Kidney epithelial cell (primary cell): ENCODE measurements around the gene BGLAP. TPM values are rescaled to one million over a fixed set of nuclear protein-coding genes. Genes with fewer than 3 reads are reported as not detected.

ENCODE experiments used
- DNase-seq: peaks from one replicate; pipeline ENCODE4 v3.0.0-alpha.2; 2010; ENCODE audit warnings: low read depth
- H3K27me3 ChIP-seq: 2 replicates; pipeline ENCODE4 v1.6.0; 2011; ENCODE audit warnings: low read length; ENCODE audit not compliant: control insufficient read depth, insufficient read depth
- H3K36me3 ChIP-seq: 2 replicates; pipeline ENCODE4 v1.5.1; 2011; ENCODE audit warnings: low read length; ENCODE audit not compliant: control insufficient read depth, insufficient read depth
- H3K4me3 ChIP-seq: 2 replicates; pipeline ENCODE4 v1.5.1; 2011; ENCODE audit warnings: low read depth, mild to moderate bottlenecking, control low read depth, low read length
- CTCF ChIP-seq: IDR thresholded peaks from 2 replicates; pipeline ENCODE4 v1.5.1; 2011; ENCODE audit warnings: mild to moderate bottlenecking, moderate library complexity, low read length, control low read depth, inconsistent platforms; ENCODE audit not compliant: insufficient read depth, poor library complexity, severe bottlenecking
- total RNA-seq: library from RNA; depleted of rRNA; stranded (reverse); fragments of >200 nt; gene quantifications from 2 replicates; pipeline ENCODE4 v1.2.3, GENCODE V29; 2015

Gene BGLAP
- total RNA-seq, 1 donor from 2014 or later, result not detected

DNA sequence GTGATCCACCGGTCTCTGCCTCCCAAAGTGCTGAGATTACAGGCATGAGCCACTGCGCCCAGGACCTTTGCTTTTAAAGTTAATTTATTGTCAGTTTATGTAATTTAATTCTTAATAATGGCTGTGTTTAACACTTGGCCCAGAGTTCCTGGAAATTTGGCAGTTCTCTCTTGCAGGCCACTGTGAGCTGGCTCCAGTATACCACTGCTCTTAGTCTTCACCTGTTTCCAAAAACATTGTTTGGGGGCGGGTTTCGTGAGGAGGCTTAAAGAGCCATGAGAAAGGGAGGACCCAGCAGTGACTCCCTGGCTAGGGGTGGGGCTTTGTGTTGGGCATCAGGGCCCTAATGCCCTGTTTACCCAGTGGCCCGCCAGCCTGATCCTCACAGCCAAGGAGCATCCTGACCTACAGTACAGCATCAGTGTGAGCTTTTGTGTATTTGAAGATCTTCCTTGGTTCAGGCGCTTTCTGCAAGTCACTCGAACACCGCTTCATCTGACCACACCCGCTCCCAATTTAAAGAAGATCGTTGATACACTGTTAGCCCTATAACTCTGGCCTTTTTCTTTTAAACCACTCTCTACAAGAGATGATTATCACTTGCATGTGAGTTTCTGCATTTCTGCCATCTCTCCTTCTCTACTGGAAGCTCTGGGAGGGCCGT, 12.0 kb upstream of the BGLAP start:
- no peak for TF ChIP-seq CTCF
- Histone ChIP-seq H3K36me3 (no peaks in the 10 kb centered on the region), H3K27me3 (no peaks in the 10 kb centered on the region), H3K4me3 (no peak overlapping the region)
- no peak for DNase-seq

DNA sequence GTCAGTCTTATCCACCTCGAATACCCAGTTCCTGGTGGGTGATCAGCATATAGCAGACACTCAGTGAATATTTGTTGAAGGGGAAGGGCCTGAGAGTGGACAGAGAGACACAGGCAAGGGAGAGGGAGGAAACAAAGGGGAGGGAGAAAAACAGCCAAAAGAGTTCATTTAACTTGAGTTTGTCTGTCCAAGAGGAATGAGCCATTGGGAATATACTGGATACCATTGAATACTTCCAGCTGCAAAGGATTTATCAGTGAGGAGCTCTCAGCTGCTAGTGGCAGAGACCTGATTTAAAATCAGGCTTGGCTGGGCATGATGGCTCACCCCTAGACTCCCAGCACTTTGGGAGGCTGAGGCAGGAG, 11.5 kb upstream of the BGLAP start:
- no peak for DNase-seq
- no peaks in the 10 kb centered on the region for H3K36me3 ChIP-seq
- H3K27me3 ChIP-seq, result no peaks in the 10 kb centered on the region
- TF ChIP-seq CTCF, result no peak
- H3K4me3 ChIP-seq, result no peak overlapping the region

- no peak for DNase-seq
- Histone ChIP-seq H3K27me3 (no peaks in the 10 kb centered on the region), H3K36me3 (no peaks in the 10 kb centered on the region), H3K4me3 (no peak overlapping the region)
- TF ChIP-seq CTCF, result no peak
These were observed 9.6 kb upstream of the BGLAP start for GRCh38 chr1:156232201-156232894.

DNA sequence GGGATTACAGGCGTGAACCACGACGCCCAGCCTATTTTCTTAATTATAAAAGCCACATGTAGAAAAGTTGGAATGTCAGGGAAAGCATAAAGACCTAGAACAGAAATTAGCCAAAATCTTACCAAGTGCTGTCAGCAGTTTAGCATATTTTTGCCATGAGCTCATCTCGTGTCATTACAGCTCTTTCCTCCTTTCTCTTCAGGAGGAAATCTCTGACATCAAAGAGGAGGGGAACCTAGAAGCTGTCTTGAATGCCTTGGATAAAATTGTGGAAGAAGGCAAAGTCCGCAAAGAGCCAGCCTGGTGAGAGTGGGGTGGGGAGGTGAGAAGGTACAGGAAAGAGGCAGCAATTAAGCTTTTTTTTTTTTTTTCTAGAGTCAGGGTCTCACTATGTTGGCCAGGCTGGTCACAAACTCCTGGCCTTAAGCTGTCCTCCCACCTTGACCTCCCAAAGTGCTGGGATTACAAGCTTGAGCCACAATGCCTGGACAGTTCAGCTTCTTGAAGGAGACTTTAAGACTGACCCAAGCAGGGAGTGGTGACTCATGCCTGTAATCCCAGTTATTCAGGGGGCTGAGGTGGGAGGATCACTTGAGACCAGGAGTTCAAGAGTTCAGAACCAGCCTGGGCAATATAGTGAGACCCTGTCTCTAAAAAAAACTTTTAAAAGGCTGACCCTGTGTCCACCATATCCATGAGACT, 8.4 kb upstream of the BGLAP start:
- no peak for TF ChIP-seq CTCF
- H3K36me3 ChIP-seq, result no peaks in the 10 kb centered on the region
- no peak overlapping the region for H3K4me3 ChIP-seq
- DNase-seq, result no peak
- H3K27me3 ChIP-seq, result no peaks in the 10 kb centered on the region

DNA sequence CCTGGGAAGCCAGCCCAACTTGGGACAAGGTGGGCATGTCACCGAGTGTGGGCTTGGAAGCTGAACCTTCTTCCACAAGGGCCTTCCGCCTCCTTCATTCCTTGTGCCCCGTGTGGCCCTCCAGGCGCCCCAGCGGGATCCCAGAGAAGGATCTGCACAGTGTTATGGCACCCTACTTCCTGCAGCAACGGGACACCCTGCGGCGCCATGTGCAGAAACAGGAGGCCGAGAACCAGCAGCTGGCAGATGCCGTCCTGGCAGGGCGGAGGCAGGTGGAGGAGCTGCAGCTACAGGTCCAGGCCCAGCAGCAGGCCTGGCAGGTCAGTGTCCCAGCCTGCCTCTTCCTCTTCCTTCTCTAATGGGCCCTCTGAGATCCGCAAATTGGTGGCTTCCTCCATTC, 5.8 kb upstream of the BGLAP start:
- TF ChIP-seq CTCF, result no peak
- Histone ChIP-seq H3K36me3 (no peaks in the 10 kb centered on the region), H3K4me3 (no peak overlapping the region), H3K27me3 (no peaks in the 10 kb centered on the region)
- DNase-seq, result no peak

DNA sequence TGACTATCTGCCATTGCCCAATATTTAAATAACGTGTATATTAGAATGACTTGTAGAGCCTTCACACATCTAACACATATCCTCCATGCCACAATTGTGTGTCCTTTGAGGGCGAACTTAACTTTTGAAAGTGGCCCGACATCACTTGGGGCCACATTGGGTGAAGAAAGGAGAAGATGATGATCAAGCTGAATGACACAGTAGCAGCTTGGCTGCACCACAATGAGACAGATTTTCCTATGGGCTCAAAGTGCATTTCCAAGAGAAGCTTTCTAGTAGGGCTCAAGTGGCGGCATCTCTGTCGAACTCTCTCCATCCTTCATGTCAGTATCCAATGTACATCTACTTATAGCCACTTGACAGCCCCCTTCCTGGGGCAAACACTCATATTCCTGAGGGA, 3.7 kb upstream of the BGLAP start:
- no peaks in the 10 kb centered on the region for H3K27me3 ChIP-seq
- H3K4me3 ChIP-seq, result no peak overlapping the region
- no peaks in the 10 kb centered on the region for H3K36me3 ChIP-seq
- no peak for DNase-seq
- TF ChIP-seq CTCF, result no peak
